Ammon's horn (tissue), 1 donor: ENCODE measurements around the gene PDE2A.

Experiments used
- DNase-seq: peaks from one replicate; pipeline ENCODE4 v3.0.0-alpha.2; 2016; ENCODE audit warnings: low spot score

PDE2A gene

DNA sequence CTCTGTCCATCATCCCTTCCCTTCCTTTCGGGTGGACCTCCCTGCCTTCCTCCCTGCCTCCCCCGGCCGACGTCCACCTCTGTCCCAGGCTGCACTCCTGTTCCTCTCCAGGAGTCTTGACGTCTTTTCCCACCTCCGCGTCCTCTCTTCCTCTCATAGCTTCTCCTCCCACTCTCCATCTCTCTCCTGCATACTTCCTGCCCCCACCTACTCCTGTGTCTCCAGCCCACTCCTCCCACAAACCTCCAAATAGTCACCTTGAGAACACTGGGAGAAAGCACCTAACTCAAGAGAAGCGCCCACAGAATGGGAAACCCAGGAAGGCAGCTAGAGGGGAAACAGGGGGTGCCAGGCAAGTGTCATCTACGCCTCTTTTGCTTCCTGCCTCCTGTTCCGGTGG lies 60.8 kb downstream of the PDE2A start:
- no peak for DNase-seq

DNA sequence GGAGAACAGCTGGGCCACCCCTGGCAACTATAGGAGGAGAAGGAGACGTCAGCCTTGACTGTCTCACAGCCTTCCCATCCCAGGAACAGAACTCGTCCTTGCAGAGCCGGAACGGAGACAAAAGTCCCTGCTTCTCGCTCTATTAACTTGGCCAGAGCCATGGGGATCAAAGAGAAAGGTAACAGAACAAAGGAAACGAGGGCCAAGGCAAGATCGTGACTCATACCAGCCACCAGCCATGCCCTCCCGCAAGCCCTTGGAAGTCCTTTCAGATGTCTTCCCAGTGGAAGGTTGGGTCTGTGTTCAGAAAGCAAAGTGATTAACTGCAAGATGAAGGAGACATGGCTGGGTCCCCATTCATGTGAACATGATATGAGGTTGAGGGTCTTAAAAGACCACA lies 64.7 kb downstream of the PDE2A start:
- DNase-seq: no peak

DNA sequence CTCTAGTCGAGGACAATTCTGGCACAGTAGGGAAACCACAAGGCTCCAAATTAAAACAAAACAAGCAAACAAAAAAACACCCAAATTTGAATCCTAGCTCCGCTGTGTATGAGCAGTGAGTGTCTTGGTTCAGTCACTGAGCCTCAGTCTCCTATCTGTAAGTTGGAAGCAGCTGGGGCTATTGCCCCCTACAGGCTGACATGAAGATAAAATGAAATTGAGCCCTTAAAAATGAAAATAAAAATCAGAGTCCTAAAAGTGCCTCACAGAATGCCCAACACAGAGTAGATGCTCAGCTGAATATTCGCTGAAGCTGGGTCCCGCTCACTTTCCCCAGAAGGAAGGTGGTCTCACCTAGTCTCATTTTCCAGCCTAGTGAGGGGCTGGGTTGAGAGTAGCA lies 65.2 kb downstream of the PDE2A start:
- no peak for DNase-seq

DNA sequence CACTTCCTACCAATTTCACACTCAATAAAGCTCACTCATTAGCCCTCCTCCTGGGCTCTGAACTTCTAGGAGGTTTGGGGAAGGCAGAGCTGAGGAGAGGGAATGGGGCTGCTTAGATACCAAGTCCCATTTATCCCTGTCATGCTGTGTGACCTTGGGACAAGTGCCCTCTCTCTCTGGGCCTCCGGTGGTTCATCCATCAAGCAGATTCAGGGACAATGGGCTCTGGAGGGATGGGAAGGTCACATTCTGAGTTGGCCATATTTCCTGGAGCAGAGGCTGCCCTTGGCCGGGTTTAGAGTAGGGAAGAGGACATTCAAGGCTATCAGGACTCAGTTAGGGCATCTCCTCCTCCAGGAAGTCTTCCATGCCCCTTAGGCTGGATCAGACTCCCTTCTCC lies 66.7 kb downstream of the PDE2A start:
- DNase-seq: no peak

DNA sequence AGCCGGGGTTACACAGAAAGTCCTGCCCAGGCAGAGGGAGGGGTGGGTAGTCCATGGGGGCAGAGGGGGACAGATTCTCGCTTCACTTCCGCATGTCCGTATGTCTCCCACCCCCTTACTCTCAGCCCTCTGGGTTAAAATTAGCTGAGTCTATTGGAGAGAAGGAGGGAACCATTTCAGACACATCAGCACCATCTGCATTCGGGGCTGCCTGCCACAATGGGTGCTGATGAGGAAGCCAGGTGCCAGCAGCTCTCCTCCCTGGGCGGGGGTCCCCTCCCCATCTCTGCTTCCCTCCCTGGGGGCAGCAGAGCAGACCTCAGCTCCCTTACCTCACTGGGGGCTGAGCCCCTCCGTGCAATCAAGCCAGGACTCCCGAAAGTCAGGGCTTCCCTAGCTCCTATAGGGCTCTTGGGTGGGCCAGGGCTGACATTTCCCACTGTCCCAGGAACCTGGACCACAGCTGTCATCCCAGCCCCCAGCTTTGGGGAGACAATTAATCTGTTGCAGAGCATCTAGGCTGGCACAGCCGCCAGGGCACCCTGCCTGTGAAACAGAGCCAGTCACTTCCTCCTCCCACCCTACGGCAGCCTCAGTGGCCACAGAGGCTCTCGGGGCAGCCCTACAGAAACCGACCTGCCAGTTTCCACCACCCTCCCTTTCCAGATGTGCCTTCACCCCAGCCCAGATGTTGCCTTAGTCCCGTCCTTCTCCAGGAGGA lies 67.3 kb downstream of the PDE2A start:
- no peak for DNase-seq

DNA sequence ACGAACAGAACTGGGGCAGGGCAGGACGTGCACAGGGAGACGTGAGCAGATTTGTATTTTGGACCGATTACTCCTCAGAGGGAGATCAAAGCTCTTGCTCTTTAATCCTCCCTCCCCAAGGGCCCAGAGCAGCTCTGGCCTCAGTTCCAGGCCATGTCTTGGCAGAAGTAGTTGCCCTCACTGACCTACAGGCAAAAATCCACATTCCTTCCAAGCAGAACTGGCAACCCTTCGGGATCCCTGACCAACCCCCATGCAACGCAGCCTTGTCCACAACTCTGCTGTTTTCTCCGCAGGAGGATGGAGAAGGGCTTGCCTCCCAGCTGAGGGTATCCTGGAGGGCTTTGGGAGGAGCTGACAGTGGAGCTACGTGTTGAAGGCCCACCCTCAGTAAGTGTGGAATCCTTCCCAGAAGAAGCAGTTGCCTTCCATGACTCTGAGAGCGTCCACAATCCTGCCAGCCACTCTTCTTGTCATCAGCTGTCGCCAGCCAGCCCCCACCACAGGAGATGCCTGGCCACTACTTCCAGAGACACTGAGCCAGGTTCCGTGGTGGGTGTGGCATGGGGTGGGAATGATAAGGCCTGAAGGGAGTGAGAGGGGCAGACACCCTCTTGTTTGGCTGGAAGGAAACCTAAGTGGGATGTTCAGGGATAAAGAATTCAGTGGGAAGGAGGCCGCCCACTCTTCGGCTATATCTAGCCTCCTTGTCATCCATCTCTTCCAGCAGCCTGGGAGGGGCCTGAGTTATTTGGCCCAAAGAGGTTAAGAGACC lies 68.1 kb downstream of the PDE2A start:
- DNase-seq: no peak

DNA sequence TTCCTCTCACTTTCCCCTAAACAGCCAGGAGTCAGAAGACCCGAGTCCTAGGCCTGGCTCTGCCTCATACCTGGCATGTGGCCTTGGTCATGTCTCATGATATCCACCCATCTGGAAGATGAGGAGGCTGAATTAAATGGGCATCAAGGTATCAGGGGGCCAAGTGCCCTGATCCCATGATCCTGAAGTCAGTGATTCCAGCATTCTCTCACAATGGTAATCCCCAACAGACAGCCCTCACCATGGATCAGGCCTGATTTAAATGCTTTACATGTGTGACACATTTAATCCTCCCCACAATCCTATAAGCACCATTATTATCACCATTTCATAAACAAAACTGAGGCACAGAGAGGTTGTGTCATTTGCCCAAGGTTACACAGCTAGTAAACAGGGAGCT lies 70.0 kb downstream of the PDE2A start:
- no peak for DNase-seq

DNA sequence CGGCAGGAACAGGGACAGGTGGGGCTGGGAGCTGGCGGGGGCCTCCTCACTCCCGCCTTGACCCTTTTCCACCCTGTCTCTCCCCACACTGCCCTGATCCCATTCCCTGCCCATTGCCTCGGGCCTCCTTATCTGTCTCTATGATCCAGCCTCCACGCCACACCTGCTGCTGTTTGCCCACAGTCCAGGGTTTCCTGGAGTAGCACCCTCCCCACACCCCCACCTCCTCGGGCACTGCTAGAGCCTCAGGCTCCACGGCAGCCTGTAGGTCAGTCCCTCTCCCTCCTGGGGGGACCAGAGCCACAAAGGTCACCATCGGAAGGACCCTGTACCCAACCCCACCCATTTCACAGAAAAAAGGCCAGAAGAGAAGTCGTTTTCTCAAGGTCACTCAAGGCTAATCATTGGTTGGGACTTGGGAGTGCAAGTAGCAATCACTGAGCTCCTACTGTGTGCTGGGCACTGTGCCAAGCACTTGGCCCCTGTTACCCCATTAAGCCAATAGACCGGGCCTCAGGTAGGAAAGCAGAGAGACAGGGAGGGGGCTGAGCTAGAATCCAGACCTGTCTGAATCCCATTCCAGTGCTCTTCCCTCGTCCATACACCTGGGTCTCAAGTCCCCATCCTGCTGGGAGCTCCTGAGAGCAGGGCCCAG lies 71.8 kb downstream of the PDE2A start:
- no peak for DNase-seq

DNA sequence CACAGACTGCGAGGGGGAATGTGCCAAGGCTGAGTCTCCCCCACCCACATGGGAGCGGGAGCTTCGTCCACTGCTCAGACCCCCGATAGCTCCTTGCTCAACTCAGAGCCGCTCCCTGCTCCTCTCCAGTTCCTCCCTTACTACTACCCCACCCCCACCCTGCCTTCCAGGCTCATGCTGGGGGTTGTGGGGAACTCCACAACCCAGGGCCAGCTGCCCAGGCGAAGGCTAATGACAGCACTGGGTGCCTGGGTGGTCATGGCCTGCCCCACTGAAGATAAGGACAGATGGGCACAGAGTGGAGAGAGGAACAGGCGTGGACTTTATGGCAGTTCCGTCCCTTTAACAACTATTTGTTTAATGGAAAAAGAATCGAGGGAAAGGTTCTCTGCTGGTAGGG lies 73.7 kb downstream of the PDE2A start:
- no peak for DNase-seq

DNA sequence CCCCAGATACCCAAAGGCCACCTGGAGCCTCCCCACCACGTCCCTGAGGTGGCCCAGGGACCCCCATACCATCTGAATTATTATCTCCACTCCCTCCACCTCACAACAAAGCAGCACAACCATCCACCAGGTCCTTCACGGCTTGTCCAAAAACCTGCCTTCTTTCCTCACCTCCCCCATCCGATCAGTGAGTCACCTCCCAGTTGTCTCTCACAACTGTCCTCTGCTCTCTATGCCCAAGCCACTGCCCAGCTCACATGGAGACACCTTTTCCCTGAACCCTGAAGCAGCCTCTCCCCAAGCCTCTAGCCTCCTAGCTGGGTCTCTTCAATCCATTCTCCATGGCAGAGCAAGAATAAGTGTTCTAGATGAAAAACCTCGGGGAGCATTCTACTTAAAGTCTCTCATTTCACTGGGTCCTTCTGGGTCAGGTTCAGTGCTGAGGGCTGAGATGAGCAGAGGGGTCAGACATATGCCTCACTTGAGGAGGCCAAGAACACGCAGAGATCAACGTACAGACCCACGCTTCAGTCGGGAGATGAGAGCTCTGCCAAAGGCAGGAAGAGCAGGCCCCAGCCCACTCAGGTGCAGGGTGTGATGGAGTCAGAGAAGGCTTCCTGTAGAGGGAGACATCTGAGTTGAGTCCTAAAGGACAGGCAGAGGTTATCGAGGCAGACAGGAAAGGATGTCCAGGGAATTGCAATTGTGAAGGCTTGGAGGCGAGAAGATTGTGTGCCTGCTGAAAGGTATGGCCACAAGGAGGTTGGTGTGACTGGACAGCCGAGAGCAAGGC lies 74.7 kb downstream of the PDE2A start:
- no peak for DNase-seq

DNA sequence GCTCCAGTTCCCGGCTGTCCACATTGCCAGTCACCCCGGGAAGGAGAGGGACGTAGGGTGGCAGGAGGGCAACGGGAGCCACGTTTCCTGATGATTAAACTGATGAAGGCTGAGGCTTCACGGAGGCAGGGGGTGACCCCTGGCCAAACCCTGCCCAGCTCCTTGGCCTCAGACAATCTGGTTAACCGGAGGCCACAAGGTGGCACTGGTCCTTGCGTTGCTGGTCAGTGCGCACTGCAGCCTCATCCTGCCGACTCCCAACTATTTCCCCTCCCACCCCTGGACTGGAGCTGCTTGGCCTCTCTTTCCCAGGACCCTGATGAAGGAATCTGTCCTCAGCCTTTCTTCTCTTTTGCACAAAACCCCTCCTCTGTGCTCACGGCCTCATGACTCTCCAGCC lies 75.3 kb downstream of the PDE2A start:
- DNase-seq: peak; percentile 67

DNA sequence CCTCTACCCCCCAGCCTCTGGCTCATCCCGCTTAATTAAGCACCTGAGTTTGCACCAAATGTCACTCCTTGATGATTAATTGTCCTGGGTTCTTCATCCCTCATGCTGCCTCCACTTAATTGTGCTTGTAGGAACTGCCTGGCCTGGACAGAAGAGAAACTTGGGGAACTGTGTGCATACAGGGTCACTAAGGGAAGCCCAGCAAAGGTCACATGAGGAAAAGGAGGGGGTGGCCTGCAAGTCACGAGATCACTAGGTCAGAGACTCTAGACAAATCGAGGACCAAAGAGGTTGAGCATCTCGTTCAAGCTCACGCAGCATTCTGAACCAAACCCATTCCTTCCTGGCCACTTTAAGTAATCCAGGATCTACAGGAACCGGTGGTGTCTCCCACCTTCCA lies 75.8 kb downstream of the PDE2A start:
- no peak for DNase-seq

DNA sequence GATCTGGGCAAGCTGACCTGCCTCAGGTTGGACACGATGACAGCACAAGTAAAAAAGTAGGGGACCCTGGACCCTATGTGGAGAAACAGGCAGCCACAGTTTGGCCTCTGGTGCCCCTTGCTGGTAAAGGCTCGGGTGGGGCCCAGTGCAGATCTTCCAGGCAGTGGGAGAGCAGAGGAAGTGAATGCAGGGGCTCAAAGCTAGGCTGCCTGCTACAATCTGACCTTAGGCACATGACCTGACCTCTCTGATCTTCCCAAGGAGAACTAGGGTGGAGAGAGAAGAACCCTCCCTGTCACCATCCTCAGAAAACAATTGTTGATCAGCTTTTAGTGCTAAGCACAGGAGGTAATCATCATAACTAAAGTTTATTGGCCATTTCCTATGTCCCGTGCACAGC lies 76.5 kb downstream of the PDE2A start:
- DNase-seq: no peak

DNA sequence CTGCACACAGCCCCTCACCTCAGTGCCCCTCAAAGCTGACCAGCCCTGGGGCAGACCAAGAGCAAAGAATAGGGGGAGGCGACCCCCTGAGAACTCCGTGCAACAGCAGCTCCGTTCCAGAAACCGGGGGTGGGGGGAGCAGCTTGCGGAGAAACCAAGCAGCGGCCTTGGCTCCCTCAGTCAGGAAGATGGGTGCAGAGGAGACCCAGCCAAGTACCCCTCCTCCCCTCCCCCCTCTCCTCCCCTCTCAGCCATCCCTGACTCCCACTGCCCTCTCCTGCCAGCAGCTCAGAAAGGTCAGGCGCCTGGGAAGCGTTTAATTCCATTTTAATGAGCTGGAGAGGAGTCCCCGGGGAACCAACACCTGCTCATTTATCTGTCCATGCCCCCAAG lies 78.9 kb downstream of the PDE2A start:
- DNase-seq: no peak

DNA sequence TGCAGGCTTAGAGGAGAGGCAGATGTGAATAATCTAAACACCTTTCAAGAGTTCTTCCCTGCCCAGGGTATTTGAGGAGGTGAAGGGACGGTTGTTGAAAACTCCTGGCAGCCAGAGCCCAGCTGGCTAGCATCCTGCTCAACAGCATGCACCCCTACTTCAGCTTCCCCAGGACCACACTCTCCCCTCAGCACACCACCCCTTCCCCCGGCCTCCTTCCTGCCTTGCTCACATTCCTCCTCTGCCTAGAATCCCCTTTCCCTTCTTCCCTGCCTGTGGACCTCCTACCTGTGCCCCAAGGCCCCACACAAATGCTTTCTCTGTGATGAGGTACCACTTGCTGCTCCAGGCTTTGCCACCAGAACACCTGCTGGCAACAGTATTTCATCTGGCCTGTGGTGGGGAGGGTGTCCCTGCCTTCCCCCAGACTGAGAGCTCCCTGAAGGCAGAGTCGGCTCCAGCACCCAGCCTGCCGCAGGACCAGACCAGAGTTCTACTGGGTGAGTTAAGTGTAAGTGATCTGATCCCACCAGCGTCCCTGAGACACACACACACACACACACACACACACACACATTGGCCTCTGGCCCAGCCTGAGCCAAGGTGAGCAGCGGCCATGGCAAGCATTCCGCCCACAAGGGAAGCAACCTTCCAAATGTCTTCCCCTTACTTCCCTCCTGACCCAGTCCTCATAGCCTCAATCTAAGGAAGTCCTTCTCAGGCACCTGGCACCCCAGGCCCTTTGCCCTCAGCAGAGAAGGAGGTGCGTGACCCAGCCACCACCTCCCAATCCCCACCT lies 79.5 kb downstream of the PDE2A start:
- no peak for DNase-seq

DNA sequence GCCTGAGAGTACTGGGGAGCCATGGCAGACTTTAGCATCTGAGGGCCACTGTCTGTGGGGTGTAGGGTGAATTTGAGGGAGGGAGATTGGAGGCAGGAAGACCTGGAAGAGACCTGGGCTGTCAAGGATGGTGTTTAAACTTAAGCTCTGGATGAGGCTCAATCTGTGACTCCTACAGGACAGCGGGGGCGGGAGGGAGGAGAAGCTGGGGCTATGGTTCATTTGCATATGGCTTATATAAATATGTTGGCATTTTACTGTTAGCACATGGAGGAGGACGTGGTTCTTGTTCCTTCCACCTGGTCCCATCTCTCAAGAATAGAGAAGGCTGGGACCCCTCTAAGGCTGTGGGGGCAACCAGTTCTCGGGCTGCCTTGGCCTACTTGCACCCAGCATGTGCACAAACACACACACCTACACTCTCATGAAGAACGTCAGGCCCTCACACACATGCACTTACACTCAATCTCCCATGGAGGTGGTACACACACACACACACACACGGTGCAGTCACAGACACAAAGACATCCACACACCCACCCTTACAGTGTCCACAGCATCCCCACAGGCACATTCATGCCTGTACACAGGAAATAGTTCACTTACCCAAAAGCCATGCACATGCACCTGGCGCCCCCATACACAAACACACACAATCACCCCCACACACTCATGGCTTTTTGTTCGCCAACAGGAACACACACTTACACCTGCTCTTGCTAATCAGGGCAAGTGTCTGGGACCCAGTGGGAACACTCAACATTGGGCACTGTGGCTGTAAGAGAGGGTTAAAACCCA lies 81.3 kb downstream of the PDE2A start:
- no peak for DNase-seq

DNA sequence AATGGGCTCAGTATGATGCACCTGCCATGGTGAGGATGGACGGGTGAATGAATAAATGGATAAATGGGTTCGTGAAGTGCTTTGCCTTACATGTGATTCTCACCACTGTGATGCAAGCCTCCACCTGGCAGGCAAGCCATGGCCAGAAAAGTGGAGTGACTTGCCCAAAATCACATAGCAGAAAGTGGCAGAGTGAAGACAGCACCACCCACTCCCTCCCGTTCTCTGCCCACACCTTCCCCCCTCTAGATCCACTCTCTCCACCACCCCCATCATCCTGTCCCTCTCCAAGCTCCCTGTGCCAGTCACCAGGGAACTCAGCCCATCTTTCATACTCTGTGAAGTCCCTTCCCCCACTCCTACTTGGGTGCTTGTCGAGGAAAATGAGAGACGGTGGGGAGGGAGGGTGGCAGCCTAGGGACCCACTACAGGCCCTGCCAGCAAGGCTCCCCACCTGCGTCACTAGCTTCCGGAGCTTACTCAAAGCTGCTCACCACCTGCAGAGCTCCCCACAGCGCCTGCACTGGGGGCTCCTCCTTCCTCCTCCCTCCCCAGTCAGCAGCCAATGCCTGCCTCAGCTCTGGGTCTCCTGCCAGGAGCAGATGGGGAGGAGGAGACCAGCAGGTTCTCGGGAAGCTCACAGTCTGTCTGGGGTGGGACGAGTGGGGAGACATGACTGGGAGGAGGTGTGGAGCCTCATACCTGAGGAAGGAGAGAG lies 82.3 kb downstream of the PDE2A start:
- peak; percentile 71 for DNase-seq

DNA sequence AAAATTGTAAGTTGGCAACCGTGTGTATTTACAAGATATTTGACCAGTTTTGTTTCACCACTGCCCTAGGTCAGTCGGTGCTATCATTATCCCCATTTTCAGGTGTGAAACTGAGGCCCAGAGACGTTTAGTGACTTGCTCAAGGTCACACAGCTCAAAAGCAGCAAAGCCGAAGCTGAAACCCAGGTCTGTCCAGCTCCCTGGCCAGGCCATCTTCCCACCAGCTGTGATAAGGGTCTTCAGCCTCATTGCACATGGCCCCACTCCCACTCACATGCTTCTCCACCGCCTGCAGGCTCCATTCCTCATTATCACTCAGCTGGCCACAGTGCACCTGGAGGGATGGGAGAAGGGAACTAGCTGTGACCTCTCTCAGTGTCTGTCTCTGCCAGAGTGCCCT lies 83.2 kb downstream of the PDE2A start:
- no peak for DNase-seq

DNA sequence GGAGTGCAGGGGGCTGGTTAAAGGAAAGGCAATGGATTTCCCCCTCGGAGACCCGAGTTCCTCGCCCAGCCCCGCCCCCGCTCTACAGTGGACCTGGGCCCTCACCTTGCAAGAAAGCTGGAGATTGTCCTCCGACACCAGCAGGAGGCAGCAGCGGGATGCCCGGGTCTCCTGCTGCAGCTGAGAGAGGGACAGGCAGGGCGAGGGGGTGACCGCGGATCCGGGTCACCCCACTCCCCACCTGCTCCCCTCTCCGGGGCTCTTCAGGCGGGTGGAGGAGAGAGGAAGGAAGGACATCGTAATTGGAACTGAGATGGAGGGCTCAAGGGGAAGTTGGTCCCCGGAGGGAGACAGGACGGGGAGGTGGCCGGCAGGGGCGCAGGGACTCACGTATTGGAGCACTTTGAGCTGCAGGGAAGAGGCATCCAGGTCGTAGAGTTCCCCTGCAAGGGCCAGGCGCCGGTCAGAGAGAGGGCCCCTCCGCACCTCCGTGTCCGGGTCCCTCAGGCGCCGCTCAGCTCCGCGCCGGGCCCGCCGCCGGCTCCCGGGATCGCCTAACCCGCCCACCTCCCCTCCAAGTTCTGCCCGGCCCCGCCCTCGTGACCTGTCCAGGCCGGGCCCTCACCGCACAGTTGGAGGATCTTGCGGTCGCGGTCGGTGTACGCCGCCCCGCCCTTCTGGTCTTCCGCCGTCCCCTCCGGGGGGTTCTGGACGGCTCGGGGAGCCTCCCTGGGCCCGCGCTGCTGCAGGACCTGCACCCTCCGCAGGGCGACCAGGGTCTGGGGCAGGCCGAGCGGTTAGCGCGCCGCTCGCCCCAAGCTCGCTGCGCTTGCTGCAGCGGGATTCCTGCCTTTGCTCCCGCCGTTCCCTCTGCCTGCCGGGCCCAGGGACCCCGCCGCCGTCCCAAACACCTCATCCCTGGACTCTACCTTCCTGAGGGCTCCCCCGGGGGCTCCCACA lies 84.1 kb downstream of the PDE2A start:
- DNase-seq: no peak
